Heart right ventricle (tissue), 16 donors: ENCODE measurements around the gene ZSWIM7. TPM values are rescaled to one million over a fixed set of nuclear protein-coding genes. Genes with fewer than 3 reads are reported as not detected.
"Not testable (repeated sequence)": the region's sequence is repeated elsewhere in the genome, so short reads cannot be mapped to it uniquely, and the experiment has no call there.

Experiments
- ATAC-seq, 8 donors: fragments of 200-7000 bp; cut with Tn5 transposase; one replicate each; pipeline ENCODE4 v1.9.1; 2020; ENCODE audit warnings: mild to moderate bottlenecking in 8 of 8, moderate library complexity in 8 of 8, moderate number of reproducible peaks in 1 of 8
- DNase-seq, 2 donors: peaks; one replicate each; pipeline ENCODE4 v3.0.0-alpha.2; 2020
- H3K27ac ChIP-seq, 10 donors: fragments of 200-600 bp; sonication (generic) in 2 of 10; one replicate each; pipeline versions ENCODE4 v1.5.0 to v1.8.0; 2020 to 2022; ENCODE audit warnings: mild to moderate bottlenecking in 3 of 10
- H3K27me3 ChIP-seq, 7 donors: fragments of 200-600 bp; one replicate each; pipeline ENCODE4 v1.8.0; 2021 to 2022; ENCODE audit warnings: mild to moderate bottlenecking in 2 of 7
- H3K36me3 ChIP-seq, 9 donors: fragments of 200-600 bp; sonication (generic) in 1 of 9; one replicate each; pipeline versions ENCODE4 v1.5.0 to v1.8.0; 2020 to 2022; ENCODE audit warnings: mild to moderate bottlenecking in 2 of 9
- H3K4me1 ChIP-seq, 9 donors: fragments of 200-600 bp; sonication (generic) in 1 of 9; one replicate each; pipeline versions ENCODE4 v1.5.0 to v1.8.0; 2020 to 2022; ENCODE audit warnings: mild to moderate bottlenecking in 4 of 9
- H3K4me3 ChIP-seq, 10 donors: fragments of 200-600 bp; sonication (generic) in 2 of 10; one replicate each; pipeline versions ENCODE4 v1.5.0 to v1.8.0; 2020 to 2022; ENCODE audit warnings: mild to moderate bottlenecking in 7 of 10, moderate library complexity in 2 of 10
- H3K9me3 ChIP-seq, 11 donors: fragments of 200-600 bp in 10 of 11; sonication (generic) in 2 of 11; one replicate each; pipeline versions ENCODE4 v1.5.0 to v1.8.0; 2013 to 2022; ENCODE audit warnings: mild to moderate bottlenecking in 2 of 11, control low read depth in 1 of 11, moderate library complexity in 1 of 11
- CTCF ChIP-seq, 9 donors: fragments of 200-600 bp; sonication (generic) in 2 of 9; IDR thresholded peaks; one replicate each; pipeline versions ENCODE4 v1.5.0 to v1.8.0; 2021 to 2022; ENCODE audit warnings: antibody characterized with exemption in 9 of 9, mild to moderate bottlenecking in 5 of 9, moderate library complexity in 1 of 9
- WGBS, 2 donors: extraction: QIAGEN DNeasy Blood & Tissue Kit; methylation state at CpG; one replicate each; pipeline ENCODE4 v1.1.7; 2013; ENCODE audit warnings: inconsistent platforms in 1 of 2; 5-methylcytosine and 5-hydroxymethylcytosine counted together
- intact Hi-C, 10 donors: fragments of 100-400 bp; cut with DNase I; formaldehyde crosslinking; loops; one replicate each; pipeline versions ENCODE4 v1.11.1 to v1.14.2; 2022
- polyA plus RNA-seq, 2 donors: library from polyadenylated mRNA; stranded (reverse); fragments of 200-250 nt; gene quantifications; one replicate each; pipeline ENCODE4 v1.2.3, GENCODE V29; 2013
- total RNA-seq, 10 donors: library from RNA; stranded (reverse); fragmentation: NEBNext Ultra II Directional in 3 of 10; extraction: Animal tissue kit (Norgen Biotek cat#: 25700) in 3 of 10; gene quantifications; one replicate each; pipeline versions ENCODE4 v1.2.1 to v1.2.4, GENCODE V29; 2021 to 2023
- donor health status: Arrhythmogenic right ventricular cardiomyopathy.
- donor health status: ischemic (EF 13 %, LVEDD 7.1; RV severe dilation, severe dysfunction).
- donor health status: healthy with polysubstance abuse.
- donor health status: DM: no; HTN: yes; CAD: no.
- donor health status: DM: no; HTN: no; CAD: no.
- donor health status: ischemic (EF 25% LVEDD 6.9; RV normal size, moderate dysfunction).
- donor health status: ischemic (EF 25% LVEDD 5.7; RV mildly dilated, moderate dysfunction).
- donor health status: healthy.
- donor health status: DM: yes; HTN: yes; CAD: no.
- donor health status: Ischemic cardiomyopathy.
- donor health status: ischemic (EF 35%, LVEDD 5.7; RV mildly dilated, moderate dysfunction).
- donor health status: nonischemic (EF 11% LVEDD 7.7; RV severe dilation, severe dysfunction).
- donor health status: DM: yes; HTN: yes; CAD: no.
- donor health status: PGD.
- donor health status: ischemic (EF 29% LVEDD 5.4; RV normal size, mild dysfunction).
- donor health status: nonischemic (EF 23%, LVEDD 6.1; RV moderate dilation, normal function).

The ZSWIM7 gene
- total and polyA plus RNA-seq, 12 donors: 28.5 to 50.7 (median 34.1) TPM

- DNase-seq: no peak
- Histone ChIP-seq H3K9me3 (no peaks in the 10 kb centered on the region), H3K4me3 (no peak overlapping the region), H3K36me3 (peaks cover 0 to 90% (median 56%) of the 10 kb centered on the region in 9 donors), H3K27ac (no peak overlapping the region), H3K27me3 (no peaks in the 10 kb centered on the region), H3K4me1 (peaks cover 0 to 6% (median 0%) of the 10 kb centered on the region in 9 donors)
- no peak for TF ChIP-seq CTCF (IDR thresholded peaks at IDR 0.05)
- ATAC-seq: no peak
- 90 to 92% methylated on average over 5 of the region's 5 CpGs for WGBS, 2 donors
- intact Hi-C loops: no loop called here
These were observed 17.6 kb downstream of the ZSWIM7 start for GRCh38 chr17:15981646-15982580.

GRCh38 chr17:15981208-15981607 lies 18.3 kb downstream of the ZSWIM7 start:
- Histone ChIP-seq H3K9me3 (no peaks in the 10 kb centered on the region), H3K36me3 (peaks cover 0 to 90% (median 57%) of the 10 kb centered on the region in 9 donors), H3K27me3 (no peaks in the 10 kb centered on the region), H3K27ac (no peak overlapping the region), H3K4me3 (no peak overlapping the region), H3K4me1 (peaks cover 0 to 6% (median 0%) of the 10 kb centered on the region in 9 donors)
- DNase-seq (no peak), ATAC-seq (no peak)
- no peak for TF ChIP-seq CTCF (IDR thresholded peaks at IDR 0.05)
- intact Hi-C loops: no loop called here
- 64 to 69% methylated on average over 2 of the region's 2 CpGs for WGBS, 2 donors

DNA sequence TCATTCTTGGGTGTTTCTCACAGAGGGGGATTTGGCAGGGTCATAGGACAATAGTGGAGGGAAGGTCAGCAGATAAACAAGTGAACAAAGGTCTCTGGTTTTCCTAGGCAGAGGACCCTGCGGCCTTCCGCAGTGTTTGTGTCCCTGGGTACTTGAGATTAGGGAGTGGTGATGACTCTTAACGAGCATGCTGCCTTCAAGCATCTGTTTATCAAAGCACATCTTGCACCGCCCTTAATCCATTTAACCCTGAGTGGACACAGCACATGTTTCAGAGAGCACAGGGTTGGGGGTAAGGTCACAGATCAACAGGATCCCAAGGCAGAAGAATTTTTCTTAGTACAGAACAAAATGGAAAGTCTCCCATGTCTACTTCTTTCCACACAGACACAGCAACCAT lies 20.5 kb downstream of the ZSWIM7 start:
- H3K27ac ChIP-seq, DNase-seq, H3K4me3 ChIP-seq, H3K4me1 ChIP-seq, intact Hi-C loops, H3K9me3 ChIP-seq, H3K27me3 ChIP-seq, ATAC-seq: not testable (repeated sequence)
- peaks cover 0 to 89% (median 36%) of the 10 kb centered on the region in 9 donors for H3K36me3 ChIP-seq
- 51 to 56% methylated on average over 2 of the region's 4 CpGs for WGBS, 2 donors

- H3K4me1 ChIP-seq: peaks cover 0 to 6% (median 0%) of the 10 kb centered on the region in 9 donors
- H3K27ac ChIP-seq: no peak overlapping the region
- H3K27me3 ChIP-seq: no peaks in the 10 kb centered on the region
- H3K4me3 ChIP-seq: no peak overlapping the region
- no peaks in the 10 kb centered on the region for H3K9me3 ChIP-seq
- WGBS, 2 donors: 91 to 92% methylated on average over 1 of the region's 1 CpG
- peaks cover 0 to 87% (median 36%) of the 10 kb centered on the region in 9 donors for H3K36me3 ChIP-seq
- ATAC-seq (no peak), DNase-seq (no peak)
- TF ChIP-seq CTCF (IDR thresholded peaks at IDR 0.05): no peak
- intact Hi-C loops: no loop called here
These were observed 20.9 kb downstream of the ZSWIM7 start for GRCh38 chr17:15978606-15979005.

DNA sequence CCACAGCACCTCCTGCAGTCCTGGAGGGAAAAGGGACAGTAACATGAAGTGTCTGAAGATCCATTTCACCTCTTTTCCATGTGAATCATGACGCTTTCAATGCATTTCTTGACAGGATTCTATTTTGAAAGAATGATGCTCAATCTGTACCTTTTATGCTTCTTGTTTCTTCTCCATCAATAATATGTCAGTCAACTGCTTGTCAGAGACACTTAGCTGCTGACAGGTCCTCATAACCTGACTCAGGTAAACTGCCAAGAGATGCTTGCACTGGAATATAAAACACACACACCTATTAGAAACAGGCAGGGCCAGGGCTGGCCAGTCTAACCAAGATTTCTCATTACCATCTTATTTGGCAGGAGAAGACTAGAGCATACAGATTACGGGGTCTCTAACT lies 21.6 kb downstream of the ZSWIM7 start:
- no peak for TF ChIP-seq CTCF (IDR thresholded peaks at IDR 0.05)
- Histone ChIP-seq H3K27me3 (no peaks in the 10 kb centered on the region), H3K4me3 (no peak overlapping the region), H3K36me3 (peaks cover 0 to 86% (median 36%) of the 10 kb centered on the region in 9 donors), H3K27ac (no peak overlapping the region), H3K9me3 (no peaks in the 10 kb centered on the region), H3K4me1 (peaks cover 0 to 6% (median 0%) of the 10 kb centered on the region in 9 donors)
- intact Hi-C loops: no loop called here
- WGBS, 2 donors: 96 to 98% methylated on average over 2 of the region's 2 CpGs
- DNase-seq: no peak
- ATAC-seq: no peak
